Psoas muscle (tissue), 8 donors: ENCODE data around the gene GNG12. TPM values are rescaled to one million over a fixed set of nuclear protein-coding genes. Genes with fewer than 3 reads are reported as not detected.

Source experiments
- ATAC-seq, 4 donors: fragments of 200-7000 bp; cut with Tn5 transposase; one replicate each; pipeline ENCODE4 v1.9.1; 2020; ENCODE audit warnings: moderate library complexity in 3 of 4, mild to moderate bottlenecking in 2 of 4
- DNase-seq, 2 donors: peaks; one replicate each; pipeline ENCODE4 v3.0.0-alpha.2; 2020
- H3K27ac ChIP-seq: fragments of 200-600 bp; one replicate; pipeline ENCODE4 v1.8.0; 2022
- H3K27me3 ChIP-seq, 3 donors: fragments of 200-600 bp in 1 of 3; one replicate each; pipeline versions ENCODE4 v1.6.1 to v1.8.0; 2013 to 2022; ENCODE audit warnings: low read length in 2 of 3, mild to moderate bottlenecking in 2 of 3, moderate library complexity in 1 of 3; ENCODE audit not compliant: insufficient read depth in 3 of 3
- H3K36me3 ChIP-seq, 2 donors: fragments of 200-600 bp in 1 of 2; one replicate each; pipeline versions ENCODE4 v1.6.1 to v1.8.0; 2013 to 2022; ENCODE audit warnings: low read depth in 1 of 2, mild to moderate bottlenecking in 1 of 2, moderate library complexity in 1 of 2; ENCODE audit not compliant: insufficient read depth in 1 of 2
- H3K4me1 ChIP-seq: fragments of 200-600 bp; one replicate; pipeline ENCODE4 v1.8.0; 2022
- H3K4me3 ChIP-seq: fragments of 200-600 bp; one replicate; pipeline ENCODE4 v1.8.0; 2022; ENCODE audit warnings: mild to moderate bottlenecking
- H3K9me3 ChIP-seq: fragments of 200-600 bp; one replicate; pipeline ENCODE4 v1.8.0; 2022
- CTCF ChIP-seq: fragments of 200-600 bp; IDR thresholded peaks from one replicate; pipeline ENCODE4 v1.8.0; 2022; ENCODE audit warnings: antibody characterized with exemption
- WGBS, 3 donors: extraction: QIAGEN DNeasy Blood & Tissue Kit; methylation state at CpG; one replicate each; pipeline versions ENCODE4 v1.1.6 to v1.1.7; 2013; 5-methylcytosine and 5-hydroxymethylcytosine counted together
- intact Hi-C, 2 donors: fragments of 100-400 bp; cut with DNase I; formaldehyde crosslinking; loops; one replicate each; pipeline versions ENCODE4 v1.11.0 to v1.14.2; 2022
- polyA plus RNA-seq, 3 donors: library from polyadenylated mRNA; stranded (reverse); fragments of 200-250 nt; gene quantifications; one replicate each; pipeline ENCODE4 v1.2.3, GENCODE V29; 2013
- total RNA-seq, 4 donors: library from RNA; stranded (reverse); fragmentation: NEBNext Ultra II Directional in 2 of 4; extraction: Animal tissue kit (Norgen Biotek cat#: 25700) in 2 of 4; gene quantifications; one replicate each; pipeline versions ENCODE4 v1.2.1 to v1.2.4, GENCODE V29; 2021 to 2023
- donor health status: healthy with polysubstance abuse.
- donor health status: DM: no; HTN: no; CAD: no; lungs with moderate emphysema.
- donor health status: Bipolar disorder and iron deficiency.
- donor health status: healthy.
- donor health status: DM: yes; HTN: yes; CAD: no.
- donor health status: DM: no; HTN: no; CAD: no.
- donor health status: DM: no; HTN: no; CAD: no.
- donor health status: DM: yes; HTN: yes; CAD: no.

Gene GNG12
- total and polyA plus RNA-seq, 7 donors = 8.9 to 25.1 (median 18.6) TPM

- no peaks in the 10 kb centered on the region for H3K27me3 ChIP-seq
- no peak for TF ChIP-seq CTCF
- H3K4me1 ChIP-seq = peaks cover 21% of the 10 kb centered on the region
- H3K4me3 ChIP-seq = no peak overlapping the region
- intact Hi-C loops = no loop called here
- H3K9me3 ChIP-seq = no peaks in the 10 kb centered on the region
- H3K27ac ChIP-seq = no peak overlapping the region
- no peak for DNase-seq
- 79 to 88% (median 82%) methylated on average over 7 of the region's 7 CpGs for WGBS, 3 donors
- ATAC-seq = no peak
- no peaks in the 10 kb centered on the region for H3K36me3 ChIP-seq
Measured at GRCh38 chr1:67711158-67711854, 122.0 kb downstream of the GNG12 start.

GRCh38 chr1:67710417-67710816 is 122.8 kb downstream of the GNG12 start:
- Histone ChIP-seq H3K27ac (no peak overlapping the region), H3K36me3 (peaks cover 0 to 3% of the 10 kb centered on the region in 2 donors), H3K4me1 (peaks cover 21% of the 10 kb centered on the region), H3K4me3 (no peak overlapping the region), H3K9me3 (no peaks in the 10 kb centered on the region), H3K27me3 (no peaks in the 10 kb centered on the region)
- ATAC-seq (peak in 3 of 4 donors; percentile 28 to 56 (median 41)), DNase-seq (no peak)
- 39 to 50% (median 49%) methylated on average over 5 of the region's 5 CpGs for WGBS, 3 donors
- TF ChIP-seq CTCF = no peak
- intact Hi-C loops = no loop called here

GRCh38 chr1:67708606-67709005 is 124.7 kb downstream of the GNG12 start:
- no peaks in the 10 kb centered on the region for H3K27me3 ChIP-seq
- intact Hi-C loops = no loop called here
- peaks cover 0 to 19% of the 10 kb centered on the region in 2 donors for H3K36me3 ChIP-seq
- H3K4me1 ChIP-seq = peaks cover 21% of the 10 kb centered on the region
- H3K9me3 ChIP-seq = no peaks in the 10 kb centered on the region
- no peak overlapping the region for H3K4me3 ChIP-seq
- ATAC-seq (peak; percentile 76 to 91 (median 82)), DNase-seq (peak in 1 of 2 donors; percentile 24)
- no peak for TF ChIP-seq CTCF
- peak overlapping the region; percentile 53 for H3K27ac ChIP-seq
- WGBS, 3 donors = 67 to 87% (median 70%) methylated on average over 8 of the region's 8 CpGs

GRCh38 chr1:67705735-67706453 is 127.4 kb downstream of the GNG12 start:
- no peak for TF ChIP-seq CTCF
- intact Hi-C loops = no loop called here
- Histone ChIP-seq H3K27me3 (no peaks in the 10 kb centered on the region), H3K27ac (no peak overlapping the region), H3K4me1 (peaks cover 19% of the 10 kb centered on the region), H3K36me3 (peaks cover 0 to 23% of the 10 kb centered on the region in 2 donors), H3K4me3 (no peak overlapping the region), H3K9me3 (no peaks in the 10 kb centered on the region)
- DNase-seq = no peak
- ATAC-seq = no peak
- 57 to 65% (median 58%) methylated on average over 10 of the region's 10 CpGs for WGBS, 3 donors
